SIG-M5 treated with dmso at 0.1 percent for 504 hours (cell line): ENCODE data around the gene TRIM66.

Experiments
- DNase-seq: peaks from one replicate; lab custom pipeline; 2025; ENCODE audit not compliant: unreplicated experiment; lab: John Stamatoyannopoulos, UW

Gene TRIM66, protein sequence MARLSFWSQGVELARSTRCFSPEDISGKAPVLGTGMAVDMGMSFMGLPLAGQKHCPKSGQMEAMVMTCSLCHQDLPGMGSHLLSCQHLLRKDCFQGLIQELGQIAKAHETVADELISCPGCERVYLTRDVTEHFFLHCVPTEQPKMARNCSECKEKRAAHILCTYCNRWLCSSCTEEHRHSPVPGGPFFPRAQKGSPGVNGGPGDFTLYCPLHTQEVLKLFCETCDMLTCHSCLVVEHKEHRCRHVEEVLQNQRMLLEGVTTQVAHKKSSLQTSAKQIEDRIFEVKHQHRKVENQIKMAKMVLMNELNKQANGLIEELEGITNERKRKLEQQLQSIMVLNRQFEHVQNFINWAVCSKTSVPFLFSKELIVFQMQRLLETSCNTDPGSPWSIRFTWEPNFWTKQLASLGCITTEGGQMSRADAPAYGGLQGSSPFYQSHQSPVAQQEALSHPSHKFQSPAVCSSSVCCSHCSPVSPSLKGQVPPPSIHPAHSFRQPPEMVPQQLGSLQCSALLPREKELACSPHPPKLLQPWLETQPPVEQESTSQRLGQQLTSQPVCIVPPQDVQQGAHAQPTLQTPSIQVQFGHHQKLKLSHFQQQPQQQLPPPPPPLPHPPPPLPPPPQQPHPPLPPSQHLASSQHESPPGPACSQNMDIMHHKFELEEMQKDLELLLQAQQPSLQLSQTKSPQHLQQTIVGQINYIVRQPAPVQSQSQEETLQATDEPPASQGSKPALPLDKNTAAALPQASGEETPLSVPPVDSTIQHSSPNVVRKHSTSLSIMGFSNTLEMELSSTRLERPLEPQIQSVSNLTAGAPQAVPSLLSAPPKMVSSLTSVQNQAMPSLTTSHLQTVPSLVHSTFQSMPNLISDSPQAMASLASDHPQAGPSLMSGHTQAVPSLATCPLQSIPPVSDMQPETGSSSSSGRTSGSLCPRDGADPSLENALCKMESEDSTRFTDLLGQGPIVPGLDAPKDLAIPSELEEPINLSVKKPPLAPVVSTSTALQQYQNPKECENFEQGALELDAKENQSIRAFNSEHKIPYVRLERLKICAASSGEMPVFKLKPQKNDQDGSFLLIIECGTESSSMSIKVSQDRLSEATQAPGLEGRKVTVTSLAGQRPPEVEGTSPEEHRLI (N-terminal part only)

DNA sequence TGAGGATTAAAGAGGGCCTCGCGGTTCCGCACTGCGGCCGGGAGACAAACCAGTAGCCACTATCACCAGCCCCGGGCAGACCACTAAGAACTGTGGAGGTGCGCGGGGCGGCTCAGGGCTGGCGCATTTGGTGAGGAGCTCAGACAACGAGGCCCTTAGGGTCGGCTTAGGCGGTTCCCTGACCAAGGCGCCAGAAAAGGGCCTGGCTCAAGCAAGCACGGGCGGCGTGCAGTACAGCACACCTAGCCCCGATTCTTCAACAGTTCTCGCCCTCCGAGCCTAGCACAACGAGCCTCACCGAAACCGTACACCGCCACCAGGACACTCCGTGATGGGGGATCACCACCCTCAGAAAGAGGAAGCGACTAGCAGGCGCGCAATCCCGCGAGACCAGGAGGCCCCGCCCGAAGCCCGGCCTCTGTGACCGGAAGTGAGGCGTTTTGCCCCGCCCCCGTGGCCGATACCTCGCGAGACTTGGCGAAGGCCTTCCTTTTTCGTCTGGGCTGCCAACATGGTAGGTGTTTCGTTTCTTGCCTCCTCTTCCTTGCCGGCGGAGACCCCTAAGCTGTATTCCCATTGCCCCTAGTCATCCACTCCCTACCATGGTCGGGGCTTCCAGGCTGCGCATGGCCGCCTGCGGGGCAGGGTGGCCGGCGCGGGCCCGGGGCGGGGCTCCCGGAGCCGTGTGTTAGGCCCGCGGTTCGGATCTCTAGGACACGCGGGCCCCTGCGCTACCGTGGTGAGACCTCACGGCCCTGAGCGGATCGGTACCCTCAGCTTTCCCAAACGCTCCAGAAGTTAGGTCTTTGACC is at the start of gene TRIM66, which contains the start of gene RPL27A:
Gene TRIM66 (minus strand): TSS at position 363 of the 812 bp plus-strand sequence. CDS start 10,391 bp downstream, outside the sequence.
Gene RPL27A (plus strand): TSS at position 490 of the 812 bp plus-strand sequence. CDS start 22 bp downstream, at position 512.
- DNase-seq: peak; percentile 86

DNA sequence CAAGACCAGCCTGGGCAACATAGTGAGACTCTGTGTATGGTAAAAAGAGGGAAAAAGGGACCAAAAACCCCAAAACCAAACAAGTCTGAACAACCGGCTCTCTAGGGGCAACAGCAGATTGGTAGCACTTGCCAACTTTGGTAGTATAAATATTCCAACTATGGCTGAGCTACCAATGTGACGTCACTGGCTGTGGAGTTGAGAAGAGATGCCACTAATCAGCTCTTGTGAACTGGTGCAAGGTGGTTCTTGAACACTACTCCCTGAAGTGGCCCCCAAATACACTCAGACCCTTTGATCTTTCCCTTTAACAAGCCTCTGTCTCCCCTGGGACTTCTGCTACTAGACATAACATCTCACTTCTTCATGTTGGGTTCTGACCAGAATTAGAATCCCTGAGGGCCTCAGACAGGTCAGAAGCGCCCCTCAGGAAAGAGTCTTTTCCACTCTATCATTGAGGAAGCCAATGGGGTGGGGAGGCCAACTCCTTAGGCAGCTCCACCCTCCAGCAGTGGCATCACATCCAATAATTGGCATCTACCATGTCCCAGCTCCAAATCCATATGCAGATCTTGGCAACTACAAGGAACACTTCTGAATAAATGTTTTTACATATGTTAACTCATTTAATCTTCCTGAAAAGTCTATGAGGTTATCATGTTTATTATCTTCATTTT is 49.3 kb upstream of the TRIM66 start:
- no peak for DNase-seq

DNA sequence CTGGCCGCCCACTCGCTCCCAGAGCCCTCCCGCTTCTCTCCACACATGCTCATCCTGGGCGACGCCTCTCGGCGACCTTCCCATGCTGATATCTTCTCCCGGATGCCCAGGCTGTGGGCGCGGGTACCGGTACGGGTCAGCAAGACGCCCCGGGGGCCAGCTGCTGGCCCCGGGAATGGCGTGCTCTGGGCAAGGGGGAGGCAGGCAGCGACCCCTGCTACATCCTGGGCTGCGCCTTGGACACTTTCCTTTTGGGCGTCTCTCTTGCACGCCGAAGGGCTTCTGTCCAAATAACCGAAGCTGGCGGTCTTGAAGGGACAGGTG is 48.2 kb upstream of the TRIM66 start:
- no peak for DNase-seq

DNA sequence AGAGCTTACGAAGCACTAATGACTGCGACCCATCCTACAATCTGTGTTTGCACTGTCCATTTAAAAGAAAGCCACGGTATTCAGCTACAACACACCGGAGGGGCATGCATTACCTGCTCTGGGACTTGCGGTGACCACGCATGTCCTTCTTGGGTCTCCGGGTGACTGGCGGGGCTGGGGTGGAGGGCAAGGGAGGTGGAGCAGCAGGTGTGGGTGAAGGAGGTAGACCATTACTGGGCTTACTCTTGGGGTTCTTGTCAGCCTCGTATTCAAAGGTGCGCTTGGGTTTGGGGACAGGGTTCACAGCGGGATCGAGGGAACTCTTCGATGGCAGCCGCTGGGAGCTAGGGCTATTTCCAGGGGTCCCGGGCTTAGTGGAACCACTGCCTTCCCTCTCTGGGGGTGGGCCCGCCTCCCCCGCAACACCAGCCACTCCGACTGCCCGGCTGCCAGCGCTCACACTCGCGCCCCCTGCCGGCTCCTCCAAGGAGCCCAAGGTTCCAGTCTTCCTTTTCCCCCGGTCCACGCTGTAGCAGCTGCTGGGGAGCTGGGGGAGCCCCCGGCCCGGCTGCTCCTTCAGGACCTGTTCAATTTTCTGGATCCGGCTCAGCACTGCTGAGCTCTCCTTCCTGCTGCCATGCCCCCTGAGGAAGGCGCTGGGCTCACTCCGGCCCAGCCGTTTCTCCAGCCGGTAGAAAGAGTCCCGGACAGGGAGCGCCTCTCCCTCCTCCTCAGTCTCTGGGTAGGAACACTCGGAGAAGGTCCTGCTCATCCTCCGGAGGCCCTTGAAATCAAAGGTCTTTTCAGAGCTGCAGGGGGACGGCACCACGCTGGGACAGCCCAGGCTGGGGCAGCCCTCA is 47.6 kb upstream of the TRIM66 start:
- DNase-seq: no peak

DNA sequence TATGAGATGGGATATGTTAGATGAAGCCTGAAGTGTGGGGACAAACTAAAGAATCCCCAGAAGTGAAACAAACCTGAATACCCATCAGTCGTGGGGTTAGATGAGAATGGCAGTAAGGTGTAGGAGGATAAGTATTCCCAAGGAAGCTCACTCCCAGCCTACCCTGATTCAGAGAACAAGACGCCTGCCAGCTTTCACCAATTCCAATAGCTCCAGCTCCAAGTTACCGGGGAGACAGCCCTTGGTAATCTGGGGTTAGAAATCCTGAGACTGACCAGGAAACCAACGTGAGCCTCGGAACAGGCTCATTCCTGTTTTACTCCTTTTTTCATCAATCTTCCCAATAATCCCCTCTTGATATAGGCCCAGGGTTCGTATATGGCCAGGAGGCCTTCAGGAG is 46.6 kb upstream of the TRIM66 start:
- DNase-seq: no peak

DNA sequence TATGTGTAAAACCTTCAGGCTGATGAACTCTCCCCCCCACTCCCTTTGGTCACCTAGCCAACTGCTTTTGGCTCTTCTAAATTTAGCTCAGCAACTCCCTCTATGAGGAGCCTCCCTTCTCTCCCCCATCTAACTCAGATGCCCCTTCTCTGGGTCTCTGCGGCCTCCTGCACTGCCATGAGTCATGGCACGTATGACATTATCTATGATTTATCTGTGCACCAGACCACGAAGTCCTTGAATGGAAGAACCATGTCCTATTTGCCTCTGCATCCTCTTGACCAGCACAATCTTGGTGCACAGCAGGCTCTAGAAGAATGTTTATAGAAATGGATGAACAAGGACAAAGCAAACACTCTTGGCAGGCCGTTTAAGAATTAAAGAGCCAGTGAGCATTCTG is 46.1 kb upstream of the TRIM66 start:
- DNase-seq: no peak

DNA sequence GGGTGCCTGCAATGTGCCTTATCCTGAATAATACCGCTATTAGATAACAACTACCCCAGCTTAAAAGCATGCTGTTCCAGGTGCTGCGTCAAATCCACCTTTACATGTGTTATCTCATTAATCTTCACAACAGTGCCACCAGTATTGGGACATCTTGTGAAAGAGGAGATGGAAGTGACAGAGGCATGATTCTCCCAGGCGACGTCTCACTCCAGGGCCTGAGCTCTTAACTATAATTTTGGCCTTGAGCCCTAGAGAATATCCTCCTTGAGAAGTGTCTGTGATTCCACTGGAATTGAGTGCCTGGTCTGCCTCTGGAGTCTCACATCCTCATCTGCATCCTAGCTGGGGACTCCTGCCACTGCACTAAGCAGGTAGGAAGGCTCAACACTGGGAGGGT is 43.9 kb upstream of the TRIM66 start:
- DNase-seq: no peak

DNA sequence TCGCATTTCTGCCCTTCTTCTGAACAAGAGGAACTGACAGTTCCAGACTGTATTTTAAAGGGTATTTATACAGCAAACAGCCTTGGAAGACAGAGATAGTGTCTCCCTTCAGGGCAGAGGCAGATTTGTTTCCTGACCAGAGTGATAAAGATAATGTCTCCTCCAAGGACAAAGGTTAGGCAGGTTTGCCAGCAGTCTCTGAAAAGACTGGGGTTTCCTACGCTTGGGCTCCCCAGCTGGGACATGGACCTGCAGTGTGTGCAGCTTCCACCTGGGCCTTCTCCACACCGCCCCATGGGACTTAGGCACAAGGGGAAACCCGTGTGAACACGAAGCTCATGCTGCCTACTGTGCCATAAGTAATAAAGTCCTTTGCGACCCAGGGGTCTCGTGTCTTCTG is 42.2 kb upstream of the TRIM66 start:
- DNase-seq: no peak

DNA sequence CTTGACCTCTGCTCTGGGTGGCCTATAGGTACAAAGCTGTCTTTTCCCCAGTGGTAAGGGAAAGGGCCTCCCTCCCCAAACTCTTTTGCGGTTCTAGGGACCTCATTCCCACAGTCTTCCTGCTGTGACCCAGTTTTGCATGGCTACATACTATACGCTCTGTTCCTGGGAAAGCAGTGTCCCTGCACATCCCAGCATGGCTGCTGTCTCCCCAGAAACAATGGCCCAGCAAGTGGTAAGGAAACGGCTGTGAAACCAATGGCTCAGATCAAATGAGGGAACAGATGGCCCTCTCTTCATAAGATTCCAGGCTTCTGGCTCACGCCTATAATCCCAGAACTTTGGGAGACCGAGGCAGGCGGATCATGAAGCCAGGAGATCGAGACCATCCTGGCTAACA is 41.2 kb upstream of the TRIM66 start:
- no peak for DNase-seq

DNA sequence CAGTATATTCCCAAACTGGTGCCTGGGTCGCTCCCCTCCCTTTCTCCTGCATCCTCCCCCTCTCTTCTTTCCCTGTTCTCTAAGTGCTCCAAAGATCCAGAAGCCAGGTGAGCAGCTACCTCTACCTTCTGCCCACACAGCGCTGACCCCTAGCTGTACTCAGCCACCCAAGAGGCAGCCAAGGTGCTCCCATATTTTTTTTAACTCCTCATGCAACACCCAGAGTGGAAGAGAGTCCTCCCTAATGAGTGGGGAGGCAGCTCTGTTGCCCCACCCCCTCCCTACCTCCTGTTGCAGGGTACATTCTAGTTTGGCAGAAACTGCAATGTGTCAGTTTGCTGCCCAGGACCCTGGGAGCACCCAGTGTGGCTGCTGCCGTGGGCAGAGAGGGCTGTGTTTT is 40.3 kb upstream of the TRIM66 start:
- no peak for DNase-seq

DNA sequence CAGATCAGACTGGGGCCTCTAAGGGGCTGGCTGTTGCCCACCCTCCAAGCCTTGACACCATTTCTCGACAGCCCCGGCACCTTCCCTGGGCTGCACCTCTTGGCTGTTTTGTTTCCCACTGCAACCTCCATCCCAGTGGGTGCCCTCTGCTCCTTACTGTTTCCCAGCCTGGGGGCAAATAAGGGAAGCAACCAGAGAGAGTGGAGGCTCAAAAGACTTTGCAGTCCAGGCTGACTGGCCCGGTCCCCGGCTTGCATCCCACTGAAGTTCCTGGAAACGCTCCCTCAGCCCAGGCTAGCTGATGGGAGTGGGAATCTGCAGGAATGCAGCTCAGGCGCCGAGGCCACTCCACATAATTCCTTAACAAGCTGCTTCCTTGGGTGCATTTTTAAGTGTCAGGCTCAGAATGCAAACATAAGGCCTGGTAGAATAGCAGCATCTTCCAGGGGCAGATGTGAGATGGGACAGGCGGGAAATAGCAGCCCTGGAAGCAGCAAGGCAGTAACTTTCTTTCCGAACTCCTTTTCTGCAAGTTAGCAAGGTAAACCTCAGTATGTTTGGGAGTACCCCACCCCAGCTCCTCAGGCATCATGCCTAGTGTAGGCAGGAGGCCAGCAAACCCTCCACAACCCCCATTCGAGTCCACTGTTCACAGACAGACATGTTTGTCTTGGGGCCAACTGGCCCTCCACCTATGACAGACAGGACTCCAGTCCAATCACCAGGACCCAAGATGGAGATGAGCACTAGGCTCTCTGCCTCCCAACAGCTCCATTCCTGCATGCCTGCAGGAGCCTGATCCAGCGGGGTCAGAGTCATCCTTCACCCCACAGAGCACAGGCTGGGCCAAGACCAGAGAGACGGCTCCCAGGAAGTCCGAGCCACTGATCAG is 39.4 kb upstream of the TRIM66 start:
- no peak for DNase-seq

DNA sequence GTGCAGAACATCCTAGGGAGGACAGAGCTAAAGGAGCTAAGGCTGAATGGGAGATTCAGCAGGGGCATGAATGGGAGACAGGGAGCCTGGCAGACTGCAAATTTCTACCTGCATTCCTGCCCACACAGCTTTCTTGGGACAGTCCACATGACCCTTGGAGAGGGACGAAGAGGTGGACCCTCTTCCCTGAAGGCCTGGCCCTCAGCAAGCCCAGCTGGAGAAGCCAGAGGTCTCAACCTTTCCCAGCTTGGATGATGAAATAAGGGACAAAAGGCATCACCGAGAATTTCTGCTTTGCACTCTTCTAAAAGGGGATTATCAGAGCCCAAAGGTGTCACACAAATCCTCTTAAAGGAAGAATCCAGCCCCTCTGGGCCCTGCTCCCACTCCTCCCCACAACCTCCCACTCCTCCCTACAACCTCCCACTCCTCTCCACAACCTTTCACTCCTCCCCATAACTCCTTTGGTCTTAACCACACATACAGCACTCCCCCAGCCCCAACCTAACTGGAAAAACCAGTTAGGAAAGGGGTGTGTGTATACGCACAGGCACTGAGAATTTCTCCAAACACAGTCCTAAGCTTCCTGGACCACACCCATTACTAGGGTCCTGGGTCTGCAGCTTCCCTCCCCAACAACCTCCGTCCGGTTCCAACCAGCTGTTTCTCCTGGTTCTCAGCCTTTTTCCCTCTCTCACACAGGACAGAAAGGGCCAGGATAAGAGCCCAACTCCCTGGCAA is 38.6 kb upstream of the TRIM66 start:
- DNase-seq: no peak

DNA sequence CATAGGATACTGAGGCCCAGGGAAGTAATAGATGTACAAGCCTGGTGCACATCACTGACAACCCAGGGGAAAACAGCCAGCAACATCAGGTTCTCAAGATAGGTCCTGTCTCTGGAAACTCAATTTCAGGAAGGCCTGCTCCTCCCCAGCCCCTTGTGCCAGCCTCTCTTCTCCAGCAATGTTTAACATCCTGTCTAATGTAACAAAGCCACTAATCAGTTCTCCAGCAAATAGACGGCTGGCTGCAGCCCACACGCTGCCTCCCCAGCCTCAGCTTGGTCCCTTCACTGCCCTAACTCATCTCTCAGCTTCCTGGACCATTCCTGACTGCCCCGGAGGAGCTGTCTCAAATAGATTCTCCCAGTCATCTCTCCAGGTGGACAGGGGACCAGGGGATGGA is 37.9 kb upstream of the TRIM66 start:
- no peak for DNase-seq

DNA sequence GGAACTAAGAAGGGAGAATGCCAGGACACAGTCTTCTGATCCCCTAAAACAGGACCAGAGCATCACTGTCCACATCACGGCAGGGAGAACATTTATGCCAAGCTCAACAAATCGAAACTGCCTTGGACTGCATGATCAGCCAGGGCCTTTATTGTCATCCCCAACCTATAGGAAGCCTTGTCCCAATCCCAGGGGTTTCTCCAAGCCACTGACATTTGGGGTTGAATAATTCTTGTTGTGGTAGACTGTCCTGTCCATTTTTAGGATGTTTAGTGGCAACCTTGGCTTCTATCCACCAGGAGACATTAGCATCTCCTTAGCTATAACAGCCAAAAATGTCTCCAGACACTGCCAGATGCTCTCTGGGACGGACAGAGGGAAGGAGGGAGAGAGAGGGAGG is 37.3 kb upstream of the TRIM66 start:
- DNase-seq: no peak

DNA sequence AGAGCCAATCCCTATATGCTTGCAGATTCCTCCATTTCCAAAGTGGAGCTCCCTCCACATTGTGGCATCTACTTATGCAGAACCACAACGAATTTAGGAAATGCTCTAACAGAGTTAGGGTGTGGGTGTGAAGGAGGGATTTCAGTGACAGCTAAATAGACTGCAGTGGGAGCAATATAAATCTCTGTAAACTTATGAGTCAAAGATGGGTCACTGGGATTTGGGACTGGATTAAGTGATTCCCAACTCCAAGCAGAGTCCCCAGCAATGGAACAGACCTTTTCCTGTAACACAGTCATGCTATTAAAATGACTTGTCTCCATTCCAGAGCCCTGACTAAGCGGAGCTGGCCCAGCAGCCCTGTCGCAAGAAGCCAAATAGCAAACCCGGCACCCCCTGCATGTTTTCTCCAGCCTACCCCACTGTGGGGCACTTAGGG is 36.8 kb upstream of the TRIM66 start:
- no peak for DNase-seq

DNA sequence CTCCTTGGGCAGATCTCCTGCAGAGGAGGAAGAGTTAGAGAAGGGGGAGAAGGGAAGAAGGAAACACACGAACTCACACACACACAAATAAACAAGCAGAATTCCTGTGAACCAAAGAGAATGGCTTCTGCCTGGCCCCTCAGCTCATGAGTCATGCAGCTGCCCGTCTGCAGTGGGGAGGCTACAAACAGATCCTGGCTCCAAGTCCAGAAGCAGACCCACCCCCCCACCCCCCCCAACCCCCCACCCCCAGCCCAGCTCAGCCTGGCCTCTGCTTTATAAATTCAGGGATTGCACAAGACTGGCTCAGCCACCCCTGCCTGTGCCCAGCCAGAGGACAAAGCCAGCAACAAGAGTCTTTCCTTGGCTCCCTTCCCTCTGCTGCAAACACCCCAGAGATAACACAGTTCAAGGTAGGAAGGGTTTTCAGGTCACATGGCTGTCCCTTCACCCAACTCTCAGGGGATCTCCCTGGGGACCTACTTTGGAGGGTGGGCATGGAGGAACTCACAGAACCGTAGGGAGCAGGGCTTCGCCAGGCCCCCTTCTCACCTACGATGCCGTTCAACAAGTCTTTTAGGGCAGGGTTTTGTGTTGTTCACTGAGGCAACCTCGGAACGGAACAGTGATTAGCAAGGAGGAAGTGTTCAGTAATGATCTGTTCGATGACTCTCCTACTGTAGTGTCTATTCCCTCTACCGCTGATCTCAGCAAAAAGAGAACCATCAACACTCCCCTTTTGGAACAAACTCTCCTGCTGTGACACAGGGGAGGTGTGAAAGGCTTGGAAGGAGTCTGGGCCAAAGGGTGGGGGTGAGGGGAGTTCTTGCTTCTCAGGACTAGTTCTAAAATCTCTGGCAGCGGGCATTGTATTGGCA is 35.6 kb upstream of the TRIM66 start:
- DNase-seq: peak; percentile 42

DNA sequence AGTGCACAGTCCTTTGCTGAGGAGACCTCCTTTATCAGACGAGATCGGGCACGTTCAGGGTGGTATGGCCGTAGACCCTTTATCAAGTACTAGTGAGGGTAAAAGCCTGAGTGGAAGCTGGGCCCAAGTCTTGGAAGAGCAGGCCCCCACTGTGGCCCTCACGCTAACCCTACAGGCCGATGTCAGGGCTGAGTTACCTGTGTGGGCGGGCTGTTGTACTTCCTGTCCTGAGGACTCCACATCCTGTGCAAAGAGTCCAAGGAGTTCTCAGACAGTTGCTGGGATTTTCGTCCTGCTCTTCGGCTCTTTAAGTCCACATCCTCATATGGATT is 35.0 kb upstream of the TRIM66 start:
- DNase-seq: no peak
